T47D (cell line): ENCODE results near the gene ZNF678.

Experiments
- DNase-seq, 2 experiments: peaks; one replicate each; pipeline versions ENCODE4 v3.0.0 to v3.0.0-alpha.2; 2011 to 2012; ENCODE audit warnings: low read depth in 1 of 2, low spot score in 1 of 2
- JUND ChIP-seq: IDR thresholded peaks from 2 replicates; pipeline ENCODE4 v1.6.1; 2012; ENCODE audit warnings: low read depth
- in situ Hi-C: cut with HindIII; loops from 2 replicates; pipeline ENCODE4 v1.10.0; 2016; ENCODE audit warnings: low sequenced_read_pairs, low pct_unique_long_range_greater_than_20kb

ZNF678 gene

DNA sequence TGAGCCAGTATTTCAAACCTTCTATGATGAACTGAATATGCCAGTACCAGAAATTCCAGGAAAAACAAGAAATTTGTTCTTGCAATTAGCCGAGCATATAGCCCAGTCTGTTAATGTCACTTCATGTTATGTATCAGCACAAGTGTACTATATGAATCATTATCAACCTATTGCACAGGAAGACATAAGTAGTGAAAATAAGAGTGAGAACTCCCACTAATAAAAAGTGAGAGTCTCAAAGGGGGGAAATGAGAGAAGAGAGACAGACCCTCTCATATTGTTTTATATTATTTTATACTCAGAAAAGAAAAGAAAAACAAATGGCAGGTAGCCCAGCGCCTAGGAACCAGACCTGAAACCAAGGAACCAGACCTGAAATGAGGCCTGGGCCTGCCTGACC lies 155.6 kb downstream of the ZNF678 start:
- TF ChIP-seq JUND = no peak
- in situ Hi-C loops = no loop called here
- DNase-seq = no peak

DNA sequence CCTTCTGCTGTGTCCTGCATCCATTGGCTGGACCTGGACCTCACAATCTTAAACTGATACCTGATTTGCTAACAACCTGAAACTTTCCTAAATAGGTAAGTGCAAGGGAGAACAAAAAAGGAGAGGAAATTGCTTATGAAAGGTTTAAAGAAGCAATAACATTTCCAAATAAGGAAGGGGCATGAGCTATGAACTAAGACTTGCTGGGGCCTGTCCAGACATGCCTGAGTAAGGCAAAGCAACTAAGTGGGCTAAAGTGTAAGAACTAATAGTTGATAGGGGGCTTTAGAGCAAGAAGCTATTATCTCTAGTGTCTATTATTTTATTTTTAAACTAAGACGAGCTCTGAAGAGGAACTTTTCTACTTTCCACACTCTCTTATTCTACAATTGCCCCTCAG lies 160.1 kb downstream of the ZNF678 start:
- in situ Hi-C loops = no loop called here
- no peak for TF ChIP-seq JUND
- DNase-seq = no peak

DNA sequence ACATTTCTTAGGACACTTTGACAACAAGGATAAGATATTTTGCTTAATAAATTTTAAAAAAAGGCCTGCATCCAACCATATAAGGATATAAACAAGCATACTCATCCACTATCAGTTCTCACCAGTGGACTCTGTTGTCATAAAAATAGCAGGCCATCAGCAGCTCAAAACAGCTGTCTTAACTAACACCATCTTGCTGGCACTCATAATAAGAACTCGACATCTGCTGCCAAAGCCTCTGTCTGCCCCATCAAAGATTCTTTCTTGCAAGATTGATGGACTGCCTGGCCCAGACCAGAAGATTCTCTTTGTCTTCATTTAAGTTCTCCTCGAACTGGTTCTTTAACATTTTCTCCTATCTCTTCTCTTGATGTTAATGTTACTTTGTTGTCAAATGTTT lies 161.7 kb downstream of the ZNF678 start:
- in situ Hi-C loops = no loop called here
- no peak for TF ChIP-seq JUND
- DNase-seq = no peak

DNA sequence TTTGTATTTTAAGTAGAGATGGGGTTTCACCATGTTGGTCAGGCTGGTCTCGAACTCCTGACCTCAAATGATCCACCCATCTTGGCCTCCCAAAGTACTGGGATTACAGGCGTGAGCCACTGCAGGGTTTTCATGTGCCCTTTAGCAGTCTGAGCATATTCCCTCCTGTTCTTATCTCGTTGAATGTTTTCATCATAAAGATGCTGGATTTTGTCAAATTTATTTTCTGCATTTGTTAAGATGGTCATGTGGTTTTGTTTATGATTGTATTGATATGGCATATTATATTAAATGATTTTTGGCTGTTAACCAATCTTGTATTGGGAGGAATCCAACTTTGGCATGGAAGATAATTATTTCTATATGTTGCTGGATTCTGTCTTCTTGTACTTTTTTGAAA lies 163.0 kb downstream of the ZNF678 start:
- no peak for DNase-seq
- in situ Hi-C loops = no loop called here
- no peak for TF ChIP-seq JUND
